MM.1S (cell line): Measurements from ENCODE around the gene TSPAN3.

Source experiments
- DNase-seq: peaks from one replicate; pipeline ENCODE4 v3.0.0-alpha.2; 2015
- H2AFZ ChIP-seq: fragments of 300-600 bp; sonication (generic); 2 replicates; pipeline ENCODE4 v1.6.0; 2016; ENCODE audit warnings: antibody characterized with exemption, low read length
- H3F3A ChIP-seq: fragments of 300-600 bp; sonication (generic); 2 replicates; pipeline ENCODE4 v1.6.1; 2016; ENCODE audit warnings: mild to moderate bottlenecking, antibody characterized with exemption, low read length, moderate library complexity, mixed read lengths; ENCODE audit not compliant: insufficient read depth
- H3K27ac ChIP-seq: fragments of 300-600 bp; sonication (generic); 2 replicates; pipeline ENCODE4 v1.5.1; 2016; ENCODE audit warnings: mild to moderate bottlenecking, low read length
- H3K27me3 ChIP-seq: fragments of 300-600 bp; sonication (generic); replicated peaks from 2 replicates; pipeline ENCODE4 v1.6.0; 2016; ENCODE audit warnings: low read length; ENCODE audit not compliant: insufficient read depth
- H3K36me3 ChIP-seq: fragments of 300-600 bp; sonication (generic); replicated peaks from 2 replicates; pipeline ENCODE4 v1.6.1; 2016; ENCODE audit warnings: mild to moderate bottlenecking, low read length, mixed read lengths; ENCODE audit not compliant: insufficient read depth
- H3K4me1 ChIP-seq: fragments of 300-600 bp; sonication (generic); 2 replicates; pipeline ENCODE4 v1.6.1; 2016; ENCODE audit warnings: low read length, mixed read lengths
- H3K4me2 ChIP-seq: fragments of 300-600 bp; sonication (generic); 2 replicates; pipeline ENCODE4 v1.6.0; 2016; ENCODE audit warnings: low read depth, low read length
- H3K4me3 ChIP-seq: fragments of 300-600 bp; sonication (generic); 2 replicates; pipeline ENCODE4 v1.5.1; 2016; ENCODE audit warnings: low read length, mixed read lengths
- H3K79me2 ChIP-seq: fragments of 300-600 bp; sonication (generic); 2 replicates; pipeline ENCODE4 v1.6.1; 2016; ENCODE audit warnings: mixed run types, low read length, mixed read lengths
- H3K9ac ChIP-seq: fragments of 300-600 bp; sonication (generic); 2 replicates; pipeline ENCODE4 v1.6.1; 2016; ENCODE audit warnings: low read length, mixed read lengths
- H3K9me2 ChIP-seq: fragments of 300-600 bp; sonication (generic); replicated peaks from 2 replicates; pipeline ENCODE4 v1.6.1; 2016; ENCODE audit warnings: mild to moderate bottlenecking, low read length, mixed read lengths; ENCODE audit not compliant: insufficient read depth
- H3K9me3 ChIP-seq: fragments of 300-600 bp; sonication (generic); replicated peaks from 2 replicates; pipeline ENCODE4 v1.6.1; 2016; ENCODE audit warnings: mild to moderate bottlenecking, low read length, mixed read lengths; ENCODE audit not compliant: insufficient read depth
- H4K20me1 ChIP-seq: fragments of 300-600 bp; sonication (generic); 2 replicates; pipeline ENCODE4 v1.6.1; 2016; ENCODE audit warnings: mild to moderate bottlenecking, low read length, moderate library complexity, mixed read lengths; ENCODE audit not compliant: insufficient read depth
- CTCF ChIP-seq: fragments of 300-600 bp; sonication (generic); IDR thresholded peaks from 2 replicates; pipeline ENCODE4 v1.5.1; 2016; ENCODE audit warnings: antibody characterized with exemption, low read length, mixed read lengths
- EZH2 ChIP-seq: fragments of 300-600 bp; sonication (generic); optimal IDR thresholded peaks from 2 replicates; pipeline ENCODE3; 2017; ENCODE audit warnings: low read depth, mild to moderate bottlenecking, antibody characterized with exemption, low read length, mixed read lengths
- EZH2phosphoT487 ChIP-seq: fragments of 300-600 bp; sonication (generic); IDR thresholded peaks from 2 replicates; pipeline ENCODE4 v1.6.1; 2018; ENCODE audit warnings: antibody characterized with exemption, low read length

Gene TSPAN3

GRCh38 chr15:77042245-77042919 lies 28.5 kb downstream of the TSPAN3 start:
- Histone ChIP-seq H3K27me3 (no peaks in the 10 kb centered on the region), H3K9ac (no peak overlapping the region), H3K79me2 (no peaks in the 10 kb centered on the region), H4K20me1 (no peaks in the 10 kb centered on the region), H2AFZ (no peak overlapping the region), H3K4me3 (no peak overlapping the region), H3K4me1 (no peaks in the 10 kb centered on the region), H3F3A (no peaks in the 10 kb centered on the region), H3K9me2 (no peaks in the 10 kb centered on the region), H3K4me2 (no peak overlapping the region), H3K36me3 (no peaks in the 10 kb centered on the region; the same call in 1 of the 2 replicates), H3K9me3 (no peaks in the 10 kb centered on the region), H3K27ac (no peak overlapping the region)
- no peak for DNase-seq
- TF ChIP-seq EZH2: no peak

- H3K36me3 ChIP-seq: no peaks in the 10 kb centered on the region
- H4K20me1 ChIP-seq: no peaks in the 10 kb centered on the region
- H3K4me3 ChIP-seq: no peak overlapping the region
- no peaks in the 10 kb centered on the region for H3K27me3 ChIP-seq
- H3F3A ChIP-seq: no peaks in the 10 kb centered on the region
- H3K79me2 ChIP-seq: no peaks in the 10 kb centered on the region
- H3K9me3 ChIP-seq: no peaks in the 10 kb centered on the region
- H3K9me2 ChIP-seq: no peaks in the 10 kb centered on the region
- no peak overlapping the region for H3K9ac ChIP-seq
- DNase-seq: no peak
- H3K27ac ChIP-seq: no peak overlapping the region
- TF ChIP-seq EZH2: no peak
- TF ChIP-seq EZH2phosphoT487: no peak
- TF ChIP-seq CTCF: no peak
- H3K4me1 ChIP-seq: no peaks in the 10 kb centered on the region
- no peak overlapping the region for H2AFZ ChIP-seq
- H3K4me2 ChIP-seq: no peak overlapping the region
Measured at GRCh38 chr15:77040673-77041072, 30.2 kb downstream of the TSPAN3 start.

- no peak for DNase-seq
- Histone ChIP-seq H3K79me2 (no peaks in the 10 kb centered on the region), H3K4me3 (no peak overlapping the region), H3K9me3 (no peaks in the 10 kb centered on the region), H3K4me1 (no peaks in the 10 kb centered on the region), H3K9ac (no peak overlapping the region), H3K4me2 (no peak overlapping the region), H3K9me2 (no peaks in the 10 kb centered on the region), H3F3A (no peaks in the 10 kb centered on the region), H3K27ac (no peak overlapping the region), H4K20me1 (no peaks in the 10 kb centered on the region), H3K27me3 (no peaks in the 10 kb centered on the region), H2AFZ (no peak overlapping the region), H3K36me3 (no peaks in the 10 kb centered on the region)
- TF ChIP-seq EZH2phosphoT487: no peak
- no peak for TF ChIP-seq EZH2
- TF ChIP-seq CTCF: no peak
Measured at GRCh38 chr15:77039848-77040247, 31.1 kb downstream of the TSPAN3 start.

- Histone ChIP-seq H4K20me1 (no peaks in the 10 kb centered on the region), H3K4me1 (no peaks in the 10 kb centered on the region), H3F3A (no peaks in the 10 kb centered on the region), H3K9ac (no peak overlapping the region), H3K79me2 (no peaks in the 10 kb centered on the region), H3K27me3 (no peaks in the 10 kb centered on the region), H3K36me3 (no peaks in the 10 kb centered on the region), H3K27ac (no peak overlapping the region), H3K4me3 (no peak overlapping the region), H3K4me2 (no peak overlapping the region), H3K9me3 (no peaks in the 10 kb centered on the region), H3K9me2 (no peaks in the 10 kb centered on the region), H2AFZ (no peak overlapping the region)
- no peak for TF ChIP-seq CTCF
- TF ChIP-seq EZH2: no peak
- no peak for TF ChIP-seq EZH2phosphoT487
- no peak for DNase-seq
Measured at GRCh38 chr15:77039217-77039533, 31.7 kb downstream of the TSPAN3 start.
